GM19023 (cell line): ENCODE data around the gene IGSF23.

Experiments
- ATAC-seq: cut with Tn5 transposase; IDR thresholded peaks from one replicate; pipeline ENCODE4 v1.9.1; 2021; ENCODE audit warnings: mild to moderate bottlenecking, moderate library complexity; ENCODE audit not compliant: unreplicated experiment

Gene IGSF23, protein sequence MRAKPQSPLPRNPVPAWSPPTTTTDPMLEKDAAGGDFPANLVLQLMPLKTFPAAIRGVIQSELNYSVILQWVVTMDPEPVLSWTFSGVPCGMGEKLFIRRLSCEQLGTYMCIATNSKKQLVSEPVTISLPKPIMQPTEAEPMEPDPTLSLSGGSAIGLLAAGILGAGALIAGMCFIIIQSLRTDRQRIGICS

DNA sequence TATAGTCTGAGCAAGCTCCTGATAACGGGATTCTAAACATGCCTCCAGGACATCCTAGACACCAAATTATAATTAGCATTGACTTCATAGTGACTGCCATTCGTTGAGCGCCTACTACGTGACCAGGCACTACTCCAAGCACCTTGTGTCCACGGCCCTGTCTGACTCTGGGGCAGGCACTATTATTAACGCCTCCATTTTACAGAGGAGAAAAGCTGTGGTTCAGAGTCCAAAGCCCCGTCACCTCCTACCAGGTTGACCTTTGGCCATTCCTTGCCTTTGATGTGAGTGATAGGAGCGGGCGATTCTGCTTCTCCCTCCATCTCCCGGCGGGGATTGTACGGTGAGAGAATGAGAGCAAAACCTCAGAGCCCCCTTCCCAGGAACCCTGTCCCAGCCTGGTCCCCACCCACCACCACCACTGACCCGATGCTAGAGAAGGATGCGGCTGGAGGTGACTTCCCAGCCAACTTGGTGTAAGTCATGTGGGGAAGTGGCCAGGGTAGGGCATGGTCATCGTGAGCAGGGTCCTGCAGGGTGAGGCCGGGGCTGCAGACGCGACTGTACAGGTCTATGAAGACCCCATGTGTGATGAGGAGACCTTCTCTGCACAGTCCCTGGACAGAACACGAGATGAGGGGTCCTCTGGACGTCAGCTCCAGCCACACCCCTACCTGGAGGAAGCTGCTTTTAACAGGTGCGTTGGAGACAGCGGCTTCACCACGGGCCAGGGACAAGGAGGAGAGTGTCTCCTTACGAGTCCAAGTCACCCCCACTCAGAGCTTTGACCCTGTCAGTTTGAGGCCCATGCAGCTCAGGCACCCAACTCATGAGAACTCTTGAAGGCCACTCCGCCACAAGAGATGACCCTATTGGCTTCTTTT, at the start of gene IGSF23:
Gene IGSF23 (plus strand): TSS at position 269 of the 884 bp plus-strand sequence. CDS start 83 bp downstream, at position 352.
- ATAC-seq, result no peak

- no peak for ATAC-seq
Observed at GRCh38 chr19:44566984-44567383, 46.4 kb upstream of the IGSF23 start.

DNA sequence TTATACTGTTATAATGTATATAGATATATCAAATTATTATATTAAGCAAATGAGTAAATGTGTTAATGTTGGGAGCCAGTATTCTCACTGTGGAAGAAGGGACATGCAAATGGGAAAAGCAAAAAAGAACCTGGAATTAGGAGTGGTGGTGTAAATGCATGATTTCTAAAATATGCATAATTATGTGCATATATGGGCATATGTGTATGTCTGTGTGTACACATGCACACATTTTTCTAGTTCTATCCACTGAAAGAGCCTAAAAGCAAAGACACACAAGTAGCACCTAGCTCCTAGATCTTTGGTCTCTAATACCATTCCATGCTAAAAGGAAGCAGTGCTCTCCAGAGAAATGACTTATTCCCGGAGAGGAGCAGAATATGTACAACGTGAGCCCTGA, 45.6 kb upstream of the IGSF23 start:
- no peak for ATAC-seq

GRCh38 chr19:44570603-44570983, 42.8 kb upstream of the IGSF23 start:
- no peak for ATAC-seq

DNA sequence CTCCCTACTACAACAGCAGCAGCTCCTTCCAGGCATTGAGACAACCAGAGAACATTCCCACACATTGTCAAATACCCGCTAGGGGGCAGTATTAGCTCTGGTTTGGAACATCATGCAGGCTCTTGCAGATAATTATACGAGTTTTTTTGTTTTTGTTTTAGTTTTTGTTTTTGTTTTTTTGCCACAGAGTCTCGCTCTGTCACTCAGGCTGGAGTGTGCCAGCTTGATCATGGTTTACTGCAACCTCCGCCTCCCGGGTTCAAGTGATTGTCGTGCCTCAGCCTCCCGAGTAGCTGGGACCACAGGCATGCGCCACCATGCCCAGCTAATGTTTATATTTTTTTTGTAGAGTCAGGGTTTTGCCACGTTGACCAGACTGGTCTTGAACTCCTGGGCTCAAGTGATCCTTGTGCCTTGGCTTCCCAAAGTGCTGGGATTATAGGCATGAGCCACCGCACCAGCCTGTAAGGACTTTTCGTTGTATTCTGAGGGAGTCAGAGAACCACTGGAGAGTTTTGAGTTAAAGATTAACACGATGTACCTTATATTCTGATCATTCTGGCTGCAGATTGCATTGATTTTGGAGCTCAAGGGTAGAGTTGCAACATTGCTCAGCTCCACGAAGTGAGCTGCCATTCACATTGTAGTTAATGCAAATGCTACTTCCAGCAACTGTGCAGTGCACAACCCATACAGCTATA, 42.2 kb upstream of the IGSF23 start:
- ATAC-seq, result no peak

- no peak for ATAC-seq
Observed at GRCh38 chr19:44571830-44572580, 41.4 kb upstream of the IGSF23 start.

GRCh38 chr19:44572581-44572900, 40.8 kb upstream of the IGSF23 start:
- ATAC-seq, result no peak

- no peak for ATAC-seq
Observed at GRCh38 chr19:44573183-44573582, 40.2 kb upstream of the IGSF23 start.

GRCh38 chr19:44573627-44574026, 39.7 kb upstream of the IGSF23 start:
- ATAC-seq, result no peak

DNA sequence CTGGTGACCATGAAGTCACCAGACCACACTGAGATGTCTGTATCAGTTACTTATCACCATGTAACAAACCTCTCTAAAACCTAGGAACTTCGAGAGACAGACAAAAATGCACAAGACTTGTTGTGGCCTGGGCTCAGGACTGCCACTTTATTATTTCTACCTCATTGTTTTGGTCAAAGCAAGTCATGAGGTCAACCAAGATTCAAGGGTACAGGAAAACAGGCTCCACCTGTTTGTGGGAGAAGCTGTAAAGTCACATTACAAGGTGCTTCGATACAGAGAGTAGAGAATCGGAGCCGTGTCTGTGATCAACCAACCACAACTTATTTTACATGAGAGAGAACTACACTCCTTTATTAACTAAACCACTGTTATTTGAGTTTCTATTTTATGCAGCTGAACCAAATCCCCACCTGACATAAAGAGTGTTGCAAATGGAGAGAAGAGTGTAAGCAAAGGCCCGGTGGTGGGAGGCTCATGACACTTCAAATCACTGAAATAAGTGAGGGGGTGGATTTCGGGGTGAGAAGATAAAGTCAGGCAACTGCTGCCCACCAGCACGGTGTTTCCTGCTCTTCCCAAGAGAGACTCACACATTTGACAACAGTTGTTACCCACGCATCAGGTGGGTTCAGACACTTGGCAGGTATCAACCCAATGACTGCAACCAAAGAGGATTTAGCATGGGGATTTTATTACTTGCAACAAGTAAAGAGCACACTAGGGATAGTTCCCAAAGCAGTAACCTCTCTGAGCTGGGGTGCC, 39.0 kb upstream of the IGSF23 start:
- no peak for ATAC-seq

- ATAC-seq, result no peak
Observed at GRCh38 chr19:44575116-44575700, 38.2 kb upstream of the IGSF23 start.

GRCh38 chr19:44576843-44577565, 36.4 kb upstream of the IGSF23 start:
- ATAC-seq, result no peak

DNA sequence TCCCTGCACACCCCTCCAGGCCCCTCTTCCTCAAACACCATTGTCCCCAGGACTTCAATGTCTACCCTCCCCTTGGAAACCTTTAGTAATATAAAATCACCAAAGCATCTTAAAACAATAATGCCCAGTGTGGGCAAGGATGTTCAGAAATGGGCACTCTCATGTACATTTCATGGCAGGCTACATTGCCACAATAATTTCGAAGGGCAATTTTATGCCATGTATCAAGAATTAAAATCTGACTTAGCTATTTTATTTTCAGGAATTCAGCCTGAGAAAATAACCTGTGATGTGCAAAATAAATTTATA, 35.8 kb upstream of the IGSF23 start:
- ATAC-seq, result no peak

DNA sequence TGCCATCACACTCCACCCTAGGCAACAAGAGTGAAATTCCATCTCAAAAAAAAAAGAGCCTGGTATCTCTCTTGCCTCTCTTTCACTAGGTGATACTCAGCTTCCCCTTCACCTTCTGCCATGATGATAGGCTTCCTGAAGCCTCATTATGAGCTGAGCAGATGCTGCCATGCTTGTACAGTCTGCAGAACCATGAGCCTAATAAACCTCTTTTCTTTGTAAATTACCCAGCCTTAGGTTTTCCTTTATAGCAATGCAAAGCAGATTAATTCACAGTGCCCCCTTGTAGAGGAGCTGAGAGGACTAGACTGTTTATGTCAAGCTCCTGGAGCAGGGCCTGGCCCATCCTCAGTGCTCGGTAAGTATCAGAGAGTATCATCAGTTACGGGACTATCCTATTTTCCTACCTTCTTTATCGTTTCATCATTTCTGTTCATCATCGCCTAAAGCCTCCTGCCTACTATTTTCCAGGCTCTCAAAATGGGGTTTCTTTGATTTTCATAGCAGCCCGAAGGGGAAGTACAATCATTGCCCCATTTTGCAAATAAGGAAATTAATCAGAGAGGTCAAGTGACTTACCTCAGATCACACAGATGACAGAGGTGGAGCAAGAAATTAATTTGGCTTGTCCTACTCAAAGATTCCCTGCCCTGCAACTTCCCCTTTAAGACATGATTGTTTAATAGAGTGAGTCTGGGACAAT, 33.5 kb upstream of the IGSF23 start:
- no peak for ATAC-seq

GRCh38 chr19:44580366-44580895, 32.9 kb upstream of the IGSF23 start:
- no peak for ATAC-seq

- no peak for ATAC-seq
Observed at GRCh38 chr19:44581288-44581687, 32.1 kb upstream of the IGSF23 start.

DNA sequence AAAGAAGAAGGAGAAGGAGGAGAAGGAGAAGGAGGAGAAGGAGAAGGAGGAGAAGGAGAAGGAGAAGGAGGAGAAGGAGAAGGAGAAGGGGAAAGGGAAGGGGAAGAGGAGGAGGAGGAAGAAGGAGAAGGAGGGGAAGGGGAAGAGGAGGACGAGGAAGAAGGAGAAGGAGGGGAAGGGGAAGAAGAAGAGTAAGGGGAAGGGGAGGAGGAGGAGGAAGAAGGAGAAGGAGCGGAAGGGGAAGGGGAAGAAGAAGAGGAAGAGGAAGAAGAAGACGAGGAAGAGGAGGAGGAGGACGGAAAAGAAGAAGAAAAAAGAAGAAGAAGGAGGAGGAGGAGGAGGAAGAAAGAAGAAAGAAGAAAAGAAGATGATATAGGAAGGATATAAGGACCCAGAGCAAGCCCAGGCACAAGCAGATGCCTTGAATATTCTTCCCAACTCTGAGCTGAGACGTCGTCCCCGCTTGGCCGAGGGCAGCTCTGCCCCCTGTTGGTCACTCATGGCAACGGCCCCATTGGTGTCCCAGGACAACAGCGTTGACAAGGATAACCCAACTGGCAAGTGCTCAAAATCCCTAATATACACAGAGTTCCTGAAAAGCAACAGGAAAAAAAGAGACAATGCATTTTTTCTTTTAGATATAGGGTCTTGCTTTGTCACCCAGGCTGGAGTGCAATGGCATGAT, 30.6 kb upstream of the IGSF23 start:
- ATAC-seq, result no peak
